NCI-H1694 treated with DMSO at 0.1 percent for 48 hours (cell line): ENCODE results near the gene ALOX12B.

Experiments
- DNase-seq: peaks from one replicate; lab custom pipeline; 2025; lab: John Stamatoyannopoulos, UW

ALOX12B gene

GRCh38 chr17:8087075-8087951 lies at the start of gene ALOX12B:
TSS of gene ALOX12B (minus strand) at chr17:8087716. CDS start at chr17:8087442, 274 bp downstream.
- DNase-seq, result no peak

DNA sequence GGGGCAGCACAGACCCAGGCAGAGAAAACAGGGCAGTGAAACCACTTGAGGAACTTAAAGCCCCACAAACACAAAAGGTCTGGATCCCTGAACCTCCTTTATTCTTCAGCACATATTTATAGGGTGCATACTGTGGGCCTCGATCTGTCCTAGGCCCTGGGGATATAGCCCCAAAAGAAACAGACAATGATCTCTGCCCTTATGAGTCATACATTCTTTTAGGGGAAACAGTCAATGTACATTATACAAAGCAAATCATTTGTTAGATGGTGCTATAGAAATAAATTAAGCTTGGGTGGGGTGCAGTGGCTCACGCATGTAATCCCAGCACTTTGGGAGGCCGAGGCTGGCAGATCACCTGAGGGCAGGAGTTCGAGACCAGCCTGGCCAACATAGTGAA lies 46.4 kb upstream of the ALOX12B start:
- no peak for DNase-seq

- DNase-seq, result no peak
Measured at GRCh38 chr17:8133399-8133798, 45.9 kb upstream of the ALOX12B start.

GRCh38 chr17:8131844-8132441 lies 44.4 kb upstream of the ALOX12B start:
- no peak for DNase-seq

- no peak for DNase-seq
Measured at GRCh38 chr17:8128125-8128784, 40.7 kb upstream of the ALOX12B start.

DNA sequence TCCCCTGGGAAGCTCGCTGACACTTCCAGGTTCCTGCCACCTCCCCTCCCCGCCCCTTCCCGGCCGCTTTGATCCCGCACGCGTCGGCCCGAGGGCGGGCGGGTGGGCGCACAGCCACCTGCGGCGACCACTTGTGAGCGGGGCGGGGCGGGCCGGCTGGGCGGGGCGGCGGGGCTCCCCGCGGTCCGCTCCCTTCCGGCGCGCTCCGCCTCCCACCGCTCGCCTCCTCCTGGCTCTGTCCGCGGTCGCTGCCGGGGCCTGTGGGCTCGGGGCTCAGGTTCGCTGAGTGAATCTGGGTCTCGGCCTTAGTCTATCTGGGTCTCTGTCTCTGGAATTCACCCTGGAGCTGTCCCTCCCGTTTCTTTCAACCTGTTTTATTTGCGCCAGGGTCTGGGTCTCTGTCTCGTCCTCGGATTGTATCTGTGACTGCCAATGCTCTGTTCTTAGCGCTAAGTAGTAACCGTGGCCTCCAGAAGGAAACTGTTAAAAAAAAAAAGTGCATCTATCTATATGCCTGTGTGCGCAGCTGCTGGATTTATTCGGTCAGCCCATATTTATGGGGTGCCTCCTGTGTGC lies 39.1 kb upstream of the ALOX12B start:
- DNase-seq, result peak; percentile 42

- peak; percentile 47 for DNase-seq
Measured at GRCh38 chr17:8125947-8126490, 38.5 kb upstream of the ALOX12B start.

DNA sequence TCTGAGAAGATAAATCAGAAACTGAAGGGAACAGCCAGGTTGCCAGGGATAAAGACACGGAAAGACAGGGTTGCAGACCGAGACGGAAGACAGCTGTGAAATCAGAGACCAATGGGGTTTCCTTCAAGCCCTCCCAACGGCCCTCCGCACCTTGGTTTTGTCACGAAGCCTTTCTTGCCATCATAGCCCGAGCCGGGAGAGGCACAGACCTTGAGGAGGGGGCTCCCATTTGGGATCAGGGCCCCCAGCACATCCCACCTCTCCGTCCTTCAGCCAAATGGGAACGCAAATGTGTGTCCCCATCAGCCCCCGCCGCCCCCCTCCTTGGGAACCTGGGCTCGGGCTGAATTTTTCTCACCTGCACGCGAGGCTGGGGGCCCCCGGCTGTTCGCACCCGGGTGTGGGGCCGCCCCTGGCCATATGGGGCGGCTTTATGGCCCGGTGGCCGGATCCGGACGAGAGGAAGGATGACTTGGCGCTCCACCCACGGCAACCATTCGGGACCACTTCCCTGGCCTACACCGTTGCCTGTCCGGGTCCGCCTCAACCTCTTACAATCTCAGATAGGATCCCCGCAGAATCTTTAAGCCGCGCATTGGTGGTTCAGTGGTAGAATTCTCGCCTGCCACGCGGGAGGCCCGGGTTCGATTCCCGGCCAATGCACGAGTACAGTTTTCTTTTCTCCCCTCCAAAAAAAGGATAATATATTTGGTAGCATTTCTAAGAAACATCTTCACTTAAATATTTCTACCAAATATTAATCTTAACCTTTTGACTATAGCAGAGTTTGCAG lies 37.8 kb upstream of the ALOX12B start:
- DNase-seq, result peak; percentile 68

- DNase-seq, result peak; percentile 7
Measured at GRCh38 chr17:8124350-8125153, 37.0 kb upstream of the ALOX12B start.

DNA sequence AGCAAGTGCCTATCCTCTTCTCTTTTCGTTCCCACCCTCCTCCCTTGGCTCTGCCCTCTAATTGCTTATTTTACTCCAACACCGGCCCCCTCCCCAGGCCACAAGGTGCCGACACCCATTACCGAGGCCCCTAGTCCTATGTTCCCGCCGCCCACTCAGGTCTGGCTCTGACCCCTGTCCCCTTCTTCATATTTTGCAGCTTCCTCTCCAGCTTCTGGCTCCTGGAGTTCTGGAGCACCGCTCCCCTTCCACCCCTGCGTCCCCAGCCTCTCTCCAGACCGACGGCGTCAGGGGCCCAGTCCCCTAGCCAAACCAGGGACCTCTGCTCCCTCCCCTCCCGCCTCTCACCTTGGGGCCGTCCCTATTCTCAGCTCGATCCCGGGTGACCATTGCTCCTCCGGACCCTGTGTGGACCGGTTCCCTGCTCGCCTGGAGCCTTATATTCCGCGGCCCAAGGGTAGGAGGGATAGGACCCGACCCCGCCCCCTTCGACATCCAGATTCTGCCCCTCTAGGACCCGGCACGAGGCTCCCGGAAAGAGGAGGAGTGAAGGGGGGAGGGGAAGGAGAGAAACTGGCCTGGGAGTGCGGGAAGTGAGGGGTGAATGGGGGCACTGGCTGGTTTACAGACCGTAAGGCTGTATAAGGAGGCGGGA lies 36.3 kb upstream of the ALOX12B start, which contains the start of gene HES7:
Gene HES7 (minus strand): TSS at position 412 of the 655 bp plus-strand sequence. CDS start 22 bp downstream, at position 390.
- DNase-seq, result no peak

DNA sequence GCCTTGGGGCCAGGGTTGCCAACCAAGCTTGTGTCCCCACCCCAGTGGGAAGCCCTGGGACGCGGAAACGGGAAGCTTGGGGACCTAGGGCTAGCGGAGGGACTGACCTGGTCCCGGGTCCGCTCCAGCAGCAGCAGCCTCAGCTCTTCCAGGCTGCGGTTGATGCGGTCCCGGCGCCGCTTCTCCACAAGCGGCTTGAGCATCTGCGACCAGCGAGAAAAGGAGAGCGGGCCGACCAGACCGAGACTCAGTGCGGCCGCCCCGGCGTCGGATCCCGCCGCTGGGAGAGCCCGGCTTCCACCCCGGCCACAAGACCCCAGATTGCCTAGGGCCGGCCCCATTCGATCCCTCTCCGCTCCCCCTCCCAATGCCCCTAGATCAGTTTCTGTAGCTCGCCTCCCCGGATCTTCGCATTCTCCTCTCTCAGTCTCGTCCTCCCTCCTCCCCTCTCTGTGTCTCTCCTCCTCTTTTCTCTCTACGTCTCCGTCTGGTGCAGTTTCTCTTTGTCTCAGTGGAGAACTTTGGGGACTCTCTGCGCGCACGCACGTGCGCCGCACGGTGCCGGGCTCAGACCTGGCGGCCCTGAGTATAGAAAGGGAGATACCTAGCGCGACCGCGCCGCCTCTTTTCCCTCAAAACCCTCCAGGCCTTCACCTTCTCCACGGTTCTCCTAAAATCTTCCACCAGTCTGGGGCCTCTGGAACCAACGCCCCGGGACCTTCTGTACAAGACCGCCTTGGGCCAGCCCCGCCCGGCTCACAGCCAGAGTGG lies 35.6 kb upstream of the ALOX12B start:
- DNase-seq, result no peak

DNA sequence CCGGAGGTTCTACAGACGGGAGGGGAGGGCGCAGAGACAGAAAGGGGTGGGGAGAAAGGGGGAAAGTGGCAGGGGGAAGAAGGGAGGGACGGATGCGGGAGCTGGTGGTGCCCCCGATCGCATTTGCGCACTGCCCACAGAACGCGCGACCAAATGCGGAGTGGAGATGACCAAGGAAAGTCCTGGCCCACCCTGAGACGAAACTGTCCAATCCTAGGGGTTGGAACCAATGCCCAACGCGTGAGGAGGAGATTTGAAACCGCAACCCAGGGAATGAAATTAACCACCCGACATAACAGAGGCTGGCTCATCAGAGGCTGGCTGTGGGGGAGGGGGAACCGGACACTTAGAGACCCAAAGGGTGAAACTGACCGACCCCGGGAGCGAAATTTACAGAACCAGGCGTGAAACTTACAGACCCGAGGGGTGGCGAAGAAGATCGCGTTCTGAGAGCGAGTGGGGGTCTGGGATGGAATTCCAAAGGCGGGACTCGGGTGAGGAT lies 35.0 kb upstream of the ALOX12B start:
- DNase-seq, result no peak

DNA sequence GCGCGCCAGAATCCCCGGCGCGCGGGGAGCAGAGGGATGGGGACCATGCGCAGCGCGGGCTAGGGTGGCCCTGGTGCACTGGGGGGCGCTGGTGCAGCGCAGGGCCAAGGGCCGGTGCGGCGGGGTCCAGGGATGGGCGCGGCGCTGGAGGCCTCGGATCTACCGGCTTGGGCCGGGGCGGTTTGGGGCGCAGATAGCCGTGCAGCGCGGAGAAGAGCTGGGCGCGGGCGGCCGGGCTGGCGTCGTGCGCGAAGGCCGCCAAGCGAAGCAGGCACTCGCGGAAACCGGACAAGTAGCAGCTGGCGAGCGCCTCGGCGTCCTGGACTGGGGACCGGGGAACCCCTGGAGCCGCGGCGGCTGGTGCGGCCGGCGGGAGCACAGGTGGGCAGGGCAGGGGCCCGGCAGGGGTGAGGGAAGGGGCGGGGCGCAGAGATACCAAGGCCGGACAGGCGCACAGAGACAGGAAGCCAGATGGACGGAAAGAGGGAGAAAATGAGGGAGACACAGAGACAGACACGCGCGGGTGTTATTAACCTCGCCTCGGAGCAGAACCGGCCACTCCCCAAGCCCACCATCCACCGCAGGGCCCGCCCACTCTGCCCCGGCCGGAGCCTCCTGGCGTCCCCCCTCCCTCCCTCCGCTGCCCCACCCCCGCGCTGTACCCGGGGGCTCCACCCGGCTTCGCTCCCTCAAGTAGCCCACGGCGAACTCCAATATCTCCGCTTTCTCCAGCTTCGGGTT lies 34.3 kb upstream of the ALOX12B start:
- DNase-seq, result no peak

DNA sequence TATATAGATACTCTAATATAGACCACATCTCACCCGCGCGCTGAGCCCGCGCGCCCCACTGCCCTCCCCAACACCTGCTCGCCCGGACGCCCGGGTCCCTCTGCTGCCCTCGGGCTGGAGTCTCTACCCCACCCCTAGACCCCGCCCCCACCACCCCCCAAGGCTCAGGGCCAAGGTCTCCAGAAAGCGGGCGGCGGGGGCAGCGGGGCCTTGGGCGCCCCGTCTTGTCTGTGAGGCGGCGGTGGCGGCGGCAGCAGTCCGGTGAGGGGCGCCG lies 33.8 kb upstream of the ALOX12B start:
- no peak for DNase-seq

DNA sequence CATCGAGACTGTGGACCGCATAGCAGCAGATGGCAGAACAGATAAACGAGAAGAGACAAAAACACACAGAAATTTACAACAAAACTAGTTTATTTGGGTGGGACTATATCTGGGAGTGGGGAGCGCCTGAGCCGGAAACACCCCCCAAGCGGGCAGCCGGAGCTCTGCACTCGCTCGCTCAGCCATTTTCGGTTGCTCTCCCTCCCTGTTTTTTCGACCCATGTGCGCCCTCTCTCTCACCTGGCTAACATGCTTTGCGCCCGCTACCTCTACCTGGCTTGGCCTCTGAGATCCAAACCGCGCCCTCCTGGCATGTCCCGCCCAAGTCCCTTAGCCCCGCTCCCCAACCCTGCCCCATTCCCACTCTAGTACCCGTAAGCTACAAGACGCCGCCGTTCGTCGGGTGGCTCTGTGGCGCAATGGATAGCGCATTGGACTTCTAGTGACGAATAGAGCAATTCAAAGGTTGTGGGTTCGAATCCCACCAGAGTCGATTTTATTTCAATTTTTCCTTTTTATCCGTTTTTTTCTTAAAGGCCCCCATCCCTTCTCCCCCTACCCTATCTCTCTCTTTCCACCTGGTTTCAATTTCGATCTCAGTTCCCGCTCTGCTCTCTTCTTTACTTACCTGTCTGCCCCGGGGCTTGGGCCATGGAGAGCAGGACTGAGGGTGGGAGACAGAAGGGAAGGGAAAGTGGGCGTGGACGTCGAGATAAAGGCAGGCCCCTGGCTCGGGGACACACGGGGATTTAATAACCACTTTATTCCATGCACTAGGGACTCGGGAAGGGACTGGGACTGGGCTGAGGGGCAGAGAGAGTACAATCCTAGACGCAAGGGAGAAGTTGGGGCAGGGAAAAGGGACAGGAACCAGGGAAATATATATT lies 33.2 kb upstream of the ALOX12B start:
- peak; percentile 87 for DNase-seq

GRCh38 chr17:8119581-8120519 lies 32.3 kb upstream of the ALOX12B start:
- DNase-seq, result peak; percentile 95
